GM12878 (cell line): ENCODE measurements around the gene SMU1.

Experiments
- BCL11A ChIP-seq: IDR thresholded peaks from 2 replicates; pipeline ENCODE4 v1.6.1; 2011; ENCODE audit warnings: low read depth, low read length
- CHD4 ChIP-seq: fragments of 200-600 bp; sonication (generic); IDR thresholded peaks from 2 replicates; pipeline ENCODE4 v1.6.1; 2016; ENCODE audit warnings: mild to moderate bottlenecking
- EGR1 ChIP-seq, 2 experiments: IDR thresholded peaks; 1 replicate in 1 of 2; 2 replicates in 1 of 2; pipeline ENCODE4 v1.6.1; 2011 to 2012; ENCODE audit warnings: low read depth in 2 of 2, low read length in 2 of 2, borderline replicate concordance in 1 of 2, mild to moderate bottlenecking in 1 of 2, moderate library complexity in 1 of 2
- ELK1 ChIP-seq: IDR thresholded peaks from 2 replicates; pipeline ENCODE4 v1.6.1; 2012; ENCODE audit warnings: low read depth, low read length, improper control_type of control experiment
- EP300 ChIP-seq, 2 experiments: fragments of 150-350 bp in 1 of 2; IDR thresholded peaks; 2 replicates each; pipeline ENCODE4 v1.6.1; 2011 to 2012; ENCODE audit warnings: low read depth in 2 of 2, low read length in 2 of 2, borderline replicate concordance in 1 of 2, improper control_type of control experiment in 1 of 2, inconsistent platforms in 1 of 2; ENCODE audit not compliant: control insufficient read depth in 1 of 2
- ETV6 ChIP-seq, 2 experiments: fragments of 450-650 bp in 1 of 2; IDR thresholded peaks in 1 of 2; conservative IDR thresholded peaks in 1 of 2; 2 replicates each; pipeline ENCODE4 v1.6.1; 2014; ENCODE audit warnings: antibody characterized with exemption in 1 of 2, borderline replicate concordance in 1 of 2, low read depth in 1 of 2, mild to moderate bottlenecking in 1 of 2, moderate library complexity in 1 of 2
- PAX8 ChIP-seq: fragments of 450-650 bp; IDR thresholded peaks from 2 replicates; pipeline ENCODE4 v1.6.1; 2017; ENCODE audit warnings: mild to moderate bottlenecking, moderate library complexity
- POLR2A ChIP-seq: IDR thresholded peaks from 2 replicates; pipeline ENCODE4 v1.6.1; 2011; ENCODE audit warnings: low read depth, mild to moderate bottlenecking, low read length
- POLR2AphosphoS5 ChIP-seq: IDR thresholded peaks from 2 replicates; pipeline ENCODE4 v1.6.1; 2011; ENCODE audit warnings: mild to moderate bottlenecking, low read length, inconsistent platforms
- ZBTB40 ChIP-seq: fragments of 450-650 bp; IDR thresholded peaks from 2 replicates; pipeline ENCODE4 v1.6.1; 2016; ENCODE audit warnings: mild to moderate bottlenecking, moderate library complexity, borderline replicate concordance
- TF ChIP-seq, protein P1 (sequence below), 3 experiments: IDR thresholded peaks in 2 of 3; conservative IDR thresholded peaks in 1 of 3; 2 replicates each; pipeline ENCODE4 v1.5.1; 2011; ENCODE audit warnings: low read depth in 3 of 3, low read length in 3 of 3, mild to moderate bottlenecking in 3 of 3, control low read depth in 2 of 3, moderate library complexity in 2 of 3, inconsistent platforms in 1 of 3, mixed read lengths in 1 of 3; ENCODE audit not compliant: control insufficient read depth in 2 of 3, insufficient read depth in 1 of 3; ENCODE audit errors: extremely low read depth in 1 of 3

DNA sequence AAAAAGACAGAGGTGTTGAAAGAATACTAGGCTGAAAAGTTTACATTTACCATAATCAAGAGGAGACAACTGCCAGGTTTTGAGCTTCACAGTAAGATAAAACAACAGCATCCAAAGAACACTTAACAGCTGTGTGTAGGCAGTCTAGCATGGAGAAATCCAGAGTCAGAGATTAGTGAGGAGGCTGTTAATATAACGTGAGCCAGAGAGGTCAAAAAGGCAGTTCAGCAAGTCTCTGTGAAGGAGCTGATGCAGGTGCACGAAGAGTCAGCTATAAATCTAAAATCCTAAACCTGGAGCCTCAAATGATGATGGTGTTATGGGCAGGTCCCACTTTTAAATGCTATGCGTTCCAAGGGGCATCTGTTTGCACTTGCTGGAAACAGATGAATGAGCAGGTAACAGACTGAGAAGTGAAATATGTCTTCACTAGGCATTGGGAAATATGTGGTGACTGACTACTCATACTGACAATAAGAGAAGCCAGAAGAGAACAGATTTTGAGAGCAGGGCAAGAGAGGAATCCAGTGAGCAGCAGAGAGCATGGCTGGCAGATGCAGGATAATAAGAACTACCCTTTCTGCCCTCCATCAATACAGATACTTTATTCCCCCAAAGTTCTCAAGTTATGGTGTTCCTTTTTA is 83.8 kb downstream of the SMU1 start:
- TF ChIP-seq BCL11A (no peak), ZBTB40 (no peak), EGR1 (IDR thresholded peaks at IDR 0.05; ENCODE audit: borderline replicate concordance in 1 of 2, low read depth in 2 of 2, low read length in 2 of 2) (no peak), POLR2AphosphoS5 (no peak), CHD4 (no peak), POLR2A (no peak), ELK1 (no peak), EP300 (IDR thresholded peaks at IDR 0.05; ENCODE audit: borderline replicate concordance in 1 of 2, control insufficient read depth in 1 of 2, low read depth in 2 of 2, low read length in 2 of 2) (no peak), PAX8 (no peak), ETV6 (conservative IDR thresholded peaks at IDR 0.05 in 1 of 2, IDR thresholded peaks at IDR 0.05 in 1 of 2; ENCODE audit: borderline replicate concordance in 1 of 2, low read depth in 1 of 2) (no peak)
- TF ChIP-seq, protein P1, sequence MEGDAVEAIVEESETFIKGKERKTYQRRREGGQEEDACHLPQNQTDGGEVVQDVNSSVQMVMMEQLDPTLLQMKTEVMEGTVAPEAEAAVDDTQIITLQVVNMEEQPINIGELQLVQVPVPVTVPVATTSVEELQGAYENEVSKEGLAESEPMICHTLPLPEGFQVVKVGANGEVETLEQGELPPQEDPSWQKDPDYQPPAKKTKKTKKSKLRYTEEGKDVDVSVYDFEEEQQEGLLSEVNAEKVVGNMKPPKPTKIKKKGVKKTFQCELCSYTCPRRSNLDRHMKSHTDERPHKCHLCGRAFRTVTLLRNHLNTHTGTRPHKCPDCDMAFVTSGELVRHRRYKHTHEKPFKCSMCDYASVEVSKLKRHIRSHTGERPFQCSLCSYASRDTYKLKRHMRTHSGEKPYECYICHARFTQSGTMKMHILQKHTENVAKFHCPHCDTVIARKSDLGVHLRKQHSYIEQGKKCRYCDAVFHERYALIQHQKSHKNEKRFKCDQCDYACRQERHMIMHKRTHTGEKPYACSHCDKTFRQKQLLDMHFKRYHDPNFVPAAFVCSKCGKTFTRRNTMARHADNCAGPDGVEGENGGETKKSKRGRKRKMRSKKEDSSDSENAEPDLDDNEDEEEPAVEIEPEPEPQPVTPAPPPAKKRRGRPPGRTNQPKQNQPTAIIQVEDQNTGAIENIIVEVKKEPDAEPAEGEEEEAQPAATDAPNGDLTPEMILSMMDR (IDR thresholded peaks at IDR 0.05 in 2 of 3, conservative IDR thresholded peaks at IDR 0.05 in 1 of 3; ENCODE audit: control insufficient read depth in 2 of 3, extremely low read depth in 1 of 3, insufficient read depth in 1 of 3, low read depth in 3 of 3, low read length in 3 of 3) = no peak
